ENCODE data around the gene NFKBIE. TPM values are rescaled to one million over a fixed set of nuclear protein-coding genes. Genes with fewer than 3 reads are reported as not detected.

Gene NFKBIE
- total and polyA plus RNA-seq, 2 of the 13 experiments (the other 11 are each of a cell fraction or from before 2014, with no cell fraction given) = 6.7 to 14.5 TPM

DNA sequence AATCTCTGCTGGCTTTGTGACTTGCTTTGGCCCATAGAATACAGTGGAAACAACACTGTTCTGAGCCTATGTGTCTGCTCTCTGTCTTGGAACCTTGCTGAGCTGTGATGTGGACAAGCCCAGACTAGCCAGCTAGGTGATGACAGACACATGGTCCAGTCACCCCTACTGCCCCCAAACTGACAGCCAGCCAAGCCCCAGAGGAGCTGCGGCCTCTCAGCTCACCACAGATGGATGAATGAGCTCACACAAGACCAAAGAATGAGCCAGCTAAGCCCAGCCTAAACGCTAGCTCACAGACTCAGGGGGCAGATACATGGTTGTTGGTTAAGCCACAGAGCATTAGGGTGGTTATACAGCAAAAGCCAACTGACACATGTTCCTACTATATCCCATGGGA, 43.7 kb upstream of the NFKBIE start:
- WGBS (ENCODE audit: low lambda C conversion rate) = 100% methylated on average over 1 of the region's 2 CpGs
- BruUV-seq (replicated peaks) = no TSS peak

DNA sequence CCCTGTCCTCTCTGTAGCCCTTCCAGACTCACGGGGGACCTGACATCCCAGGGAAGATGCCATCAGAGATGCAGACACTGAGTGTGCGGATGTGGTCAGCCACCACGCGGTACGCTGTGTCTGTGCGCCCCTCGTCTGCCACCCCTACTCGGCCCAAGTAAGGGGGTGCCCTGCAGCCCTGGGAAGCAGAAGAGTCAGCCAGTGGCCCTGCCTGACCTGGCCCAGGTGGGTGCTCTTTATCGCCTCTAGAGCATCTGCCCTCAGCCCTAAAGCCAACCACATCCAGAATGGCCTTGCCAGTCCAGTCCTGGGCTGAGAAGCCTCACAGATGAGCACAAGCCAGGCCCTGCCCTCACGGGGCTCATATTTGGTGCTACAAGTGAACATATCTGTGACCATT, 41.9 kb upstream of the NFKBIE start:
- Histone ChIP-seq H3K4me3 (replicated peaks in 1 of 3; ENCODE audit: insufficient read depth in 1 of 3, low read depth in 2 of 3, low read length in 3 of 3) (no peak overlapping the region), H3K36me3 (replicated peaks in 1 of 2; ENCODE audit: control insufficient read depth in 1 of 2, insufficient read depth in 2 of 2, low read length in 2 of 2) (peaks cover 57 to 90% of the 10 kb centered on the region in 2 experiments), H2AFZ (ENCODE audit: low read length) (no peak overlapping the region), H3K4me2 (ENCODE audit: low read depth, low read length) (no peak overlapping the region), H4K20me1 (ENCODE audit: insufficient read depth, low read length) (no peaks in the 10 kb centered on the region), H3K9ac (ENCODE audit: insufficient read depth, low read depth, low read length) (no peak overlapping the region), H3K27ac (ENCODE audit: extremely low read length, insufficient read depth, low read length) (no peak overlapping the region), H3K4me1 (ENCODE audit: insufficient read depth, low read length) (peaks cover 9% of the 10 kb centered on the region), H3K79me2 (ENCODE audit: insufficient read depth, low read length) (peaks cover 8% of the 10 kb centered on the region), H3K27me3 (ENCODE audit: control insufficient read depth in 1 of 2, insufficient read depth in 2 of 2, low read length in 2 of 2) (no peaks in the 10 kb centered on the region; a peak in 1 of 5 replicates), H3K9me3 (ENCODE audit: low read length) (no peaks in the 10 kb centered on the region)
- FAIRE-seq (no peak), DNase-seq (ENCODE audit: low spot score) (no peak), ATAC-seq (no peak)
- TF ChIP-seq FOSL2 (CRISPR knock-in tag; IDR thresholded peaks at IDR 0.05) = no peak
- TF ChIP-seq FOXM1 (CRISPR knock-in tag; IDR thresholded peaks at IDR 0.05) = no peak
- TF ChIP-seq AGO2 (optimal IDR thresholded peaks at IDR 0.05; ENCODE audit: low read depth, low read length) = peak; percentile 56
- intact Hi-C loops (cut with micrococcal nuclease; ENCODE audit: unreplicated experiment) = no loop called here
- in situ Hi-C loops (cut with HindIII; ENCODE audit: extremely low pct_ligation_motif_present, low pct_unique_long_range_greater_than_20kb) = no loop called here
- no TSS peak for BruUV-seq (replicated peaks)
- ChIA-PET POLR2A (no interaction called here), CTCF (ENCODE audit: low intra/inter-chr PET ratio, low total read pairs) (no interaction called here)
- WGBS (ENCODE audit: low lambda C conversion rate) = 99% methylated on average over 10 of the region's 10 CpGs

More for the DNA sequence above, 43.7 kb upstream of the NFKBIE start:
- POLR2A ChIA-PET = interaction anchor here (0.7 to 0.8 kb wide), 2 partner anchors 38 to 78 kb away, joined by 3 read pairs; partner anchors contain the start of gene CDC5L
- Histone ChIP-seq H3K4me1 (ENCODE audit: insufficient read depth, low read length) (peaks cover 13% of the 10 kb centered on the region), H3K9me3 (ENCODE audit: low read length) (no peaks in the 10 kb centered on the region), H3K4me3 (replicated peaks in 1 of 3; ENCODE audit: insufficient read depth in 1 of 3, low read depth in 2 of 3, low read length in 3 of 3) (no peak overlapping the region), H3K27ac (ENCODE audit: extremely low read length, insufficient read depth, low read length) (no peak overlapping the region), H3K27me3 (ENCODE audit: control insufficient read depth in 1 of 2, insufficient read depth in 2 of 2, low read length in 2 of 2) (peaks cover 0 to 3% of the 10 kb centered on the region in 2 experiments; a peak in 1 of 5 replicates), H2AFZ (ENCODE audit: low read length) (no peak overlapping the region), H3K4me2 (ENCODE audit: low read depth, low read length) (no peak overlapping the region), H3K36me3 (replicated peaks in 1 of 2; ENCODE audit: control insufficient read depth in 1 of 2, insufficient read depth in 2 of 2, low read length in 2 of 2) (peaks cover 40 to 71% of the 10 kb centered on the region in 2 experiments), H3K79me2 (ENCODE audit: insufficient read depth, low read length) (peaks cover 15% of the 10 kb centered on the region), H4K20me1 (ENCODE audit: insufficient read depth, low read length) (no peaks in the 10 kb centered on the region), H3K9ac (ENCODE audit: insufficient read depth, low read depth, low read length) (no peak overlapping the region)
- DNase-seq (ENCODE audit: low spot score) (no peak), FAIRE-seq (no peak), ATAC-seq (no peak)
- CTCF ChIA-PET (ENCODE audit: low intra/inter-chr PET ratio, low total read pairs) = no interaction called here
- intact Hi-C loops (cut with micrococcal nuclease; ENCODE audit: unreplicated experiment) (no loop called here), in situ Hi-C loops (cut with HindIII; ENCODE audit: extremely low pct_ligation_motif_present, low pct_unique_long_range_greater_than_20kb) (no loop called here)
- no peak for TF ChIP-seq RXRA (CRISPR knock-in tag; IDR thresholded peaks at IDR 0.05)
- TF ChIP-seq, protein P1, sequence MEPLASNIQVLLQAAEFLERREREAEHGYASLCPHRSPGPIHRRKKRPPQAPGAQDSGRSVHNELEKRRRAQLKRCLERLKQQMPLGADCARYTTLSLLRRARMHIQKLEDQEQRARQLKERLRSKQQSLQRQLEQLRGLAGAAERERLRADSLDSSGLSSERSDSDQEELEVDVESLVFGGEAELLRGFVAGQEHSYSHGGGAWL (CRISPR knock-in tag; IDR thresholded peaks at IDR 0.05) = no peak

All from HepG2 (cell line).